SK-N-SH (cell line): ENCODE results near the gene FKBP11. TPM values are rescaled to one million over a fixed set of nuclear protein-coding genes. Genes with fewer than 3 reads are reported as not detected.

Source experiments
- CTCF ChIA-PET: fragments of 300-600, 350-600 bp; formaldehyde crosslinking; extraction: SDS; loops from one replicate; lab custom pipeline; 2021; lab: Yijun Ruan, JAX
- POLR2A ChIA-PET: fragments of 350-600 bp; sonication (Branson Sonifier 250); formaldehyde crosslinking; extraction: SDS; loops from one replicate; lab custom pipeline; 2020; ENCODE audit warnings: antibody characterized with exemption, inconsistent platforms; lab: Yijun Ruan, JAX
- DNase-seq: peaks from one replicate; pipeline ENCODE4 v3.0.0; 2012
- H2AFZ ChIP-seq: fragments of 200-600 bp; sonication (generic); 2 replicates; pipeline ENCODE4 v1.8.1; 2016; ENCODE audit warnings: antibody characterized with exemption, mild to moderate bottlenecking, low read depth
- H3F3A ChIP-seq: fragments of 200-600 bp; sonication (generic); replicated peaks from 2 replicates; pipeline ENCODE3; 2016; ENCODE audit warnings: antibody characterized with exemption, mild to moderate bottlenecking; ENCODE audit not compliant: insufficient read depth
- H3K27ac ChIP-seq, 2 experiments: fragments of 200-500 bp in 1 of 2; fragments of 200-600 bp in 1 of 2; sonication (Bioruptor generic) in 1 of 2; sonication (generic), shearing (Covaris generic) in 1 of 2; 2 replicates each; pipeline versions ENCODE4 v1.5.1 to v1.6.1; 2014 to 2016; ENCODE audit warnings: low read depth in 2 of 2, inconsistent platforms in 1 of 2, low read length in 1 of 2, mild to moderate bottlenecking in 1 of 2, mixed read lengths in 1 of 2
- H3K27me3 ChIP-seq: fragments of 200-600 bp; sonication (generic), shearing (Covaris generic); 2 replicates; pipeline ENCODE4 v1.6.1; 2016; ENCODE audit warnings: mixed run types; ENCODE audit not compliant: insufficient read depth
- H3K36me3 ChIP-seq, 2 experiments: fragments of 200-500 bp in 1 of 2; fragments of 200-600 bp in 1 of 2; sonication (Bioruptor generic) in 1 of 2; sonication (generic) in 1 of 2; replicated peaks in 1 of 2; 2 replicates each; pipeline versions ENCODE3 to v1.5.1; 2014 to 2016; ENCODE audit warnings: low read length in 1 of 2, mild to moderate bottlenecking in 1 of 2; ENCODE audit not compliant: insufficient read depth in 2 of 2, control insufficient read depth in 1 of 2
- H3K4me1 ChIP-seq, 2 experiments: fragments of 200-500 bp in 1 of 2; fragments of 200-600 bp in 1 of 2; sonication (Bioruptor generic) in 1 of 2; sonication (generic), shearing (Covaris generic) in 1 of 2; 2 replicates each; pipeline versions ENCODE4 v1.5.1 to v1.6.1; 2014 to 2016; ENCODE audit warnings: low read depth in 1 of 2, low read length in 1 of 2, mixed run types in 1 of 2; ENCODE audit not compliant: insufficient read depth in 2 of 2, control insufficient read depth in 1 of 2
- H3K4me2 ChIP-seq: fragments of 200-600 bp; sonication (generic), shearing (Covaris generic); 2 replicates; pipeline ENCODE4 v1.6.1; 2017; ENCODE audit warnings: mixed run types
- H3K4me3 ChIP-seq, 2 experiments: fragments of 200-500 bp in 1 of 2; fragments of 200-600 bp in 1 of 2; sonication (Bioruptor generic) in 1 of 2; sonication (generic), shearing (Covaris generic) in 1 of 2; 2 replicates each; pipeline versions ENCODE4 v1.5.1 to v1.8.1; 2014 to 2016; ENCODE audit warnings: low read depth in 2 of 2, inconsistent platforms in 1 of 2, low read length in 1 of 2, mild to moderate bottlenecking in 1 of 2, mixed read lengths in 1 of 2, moderate library complexity in 1 of 2
- H3K79me2 ChIP-seq: fragments of 200-600 bp; sonication (generic); 2 replicates; pipeline ENCODE4 v1.8.1; 2017; ENCODE audit warnings: mild to moderate bottlenecking; ENCODE audit not compliant: insufficient read depth
- H3K9ac ChIP-seq: fragments of 200-600 bp; sonication (generic); 2 replicates; pipeline ENCODE4 v1.6.1; 2017; ENCODE audit warnings: mixed run types
- H3K9me2 ChIP-seq: fragments of 200-600 bp; sonication (generic); 2 replicates; pipeline ENCODE4 v1.6.1; 2017; ENCODE audit warnings: mixed run types
- H3K9me3 ChIP-seq: fragments of 200-600 bp; sonication (generic); 2 replicates; pipeline ENCODE4 v1.6.1; 2017; ENCODE audit warnings: mixed run types, mild to moderate bottlenecking, moderate library complexity
- H4K20me1 ChIP-seq: fragments of 200-600 bp; sonication (generic); 2 replicates; pipeline ENCODE4 v1.6.1; 2017; ENCODE audit warnings: mild to moderate bottlenecking, mixed run types; ENCODE audit not compliant: insufficient read depth
- CHD2 ChIP-seq: fragments of 150-350 bp; IDR thresholded peaks from 2 replicates; pipeline ENCODE4 v1.6.1; 2018; ENCODE audit warnings: low read length; ENCODE audit not compliant: partially characterized antibody
- EZH2phosphoT487 ChIP-seq: fragments of 200-600 bp; sonication (generic); IDR thresholded peaks from 2 replicates; pipeline ENCODE4 v1.6.1; 2017; ENCODE audit warnings: low read depth, mixed run types, mild to moderate bottlenecking, antibody characterized with exemption, moderate library complexity, borderline replicate concordance
- FOSL2 ChIP-seq: IDR thresholded peaks from 2 replicates; pipeline ENCODE4 v1.4.0; 2012; ENCODE audit warnings: low read depth, mild to moderate bottlenecking, moderate library complexity, borderline replicate concordance
- GABPA ChIP-seq: IDR thresholded peaks from 2 replicates; pipeline ENCODE4 v1.4.0; 2012; ENCODE audit warnings: low read depth, mild to moderate bottlenecking
- GATA2 ChIP-seq: sonication (generic); formaldehyde crosslinking; IDR thresholded peaks from 2 replicates; pipeline ENCODE4 v1.5.0; 2020; ENCODE audit warnings: mild to moderate bottlenecking, missing genetic modification reagents
- MEF2A ChIP-seq: IDR thresholded peaks from 2 replicates; pipeline ENCODE4 v1.4.0; 2012; ENCODE audit warnings: low read depth, borderline replicate concordance
- MXI1 ChIP-seq: IDR thresholded peaks from 2 replicates; pipeline ENCODE4 v1.6.1; 2012; ENCODE audit warnings: mild to moderate bottlenecking, low read depth, low read length, improper control_type of control experiment
- NRF1 ChIP-seq: IDR thresholded peaks from 2 replicates; pipeline ENCODE4 v1.6.1; 2012; ENCODE audit warnings: low read depth, mild to moderate bottlenecking, low read length
- RAD21 ChIP-seq: IDR thresholded peaks from 2 replicates; pipeline ENCODE4 v1.6.1; 2012; ENCODE audit warnings: mild to moderate bottlenecking, low read length
- RCOR1 ChIP-seq: fragments of 150-350 bp; IDR thresholded peaks from 2 replicates; pipeline ENCODE4 v1.6.1; 2017; ENCODE audit warnings: antibody characterized with exemption, low read length
- SIN3A ChIP-seq: IDR thresholded peaks from 2 replicates; pipeline ENCODE4 v1.6.1; 2012; ENCODE audit warnings: low read depth, mild to moderate bottlenecking, low read length, moderate library complexity, borderline replicate concordance
- SMC3 ChIP-seq: IDR thresholded peaks from 2 replicates; pipeline ENCODE4 v1.6.1; 2012; ENCODE audit warnings: low read depth, low read length, improper control_type of control experiment
- WGBS: methylation state at CpG from one replicate; pipeline ENCODE4 v1.1.6; 2017; ENCODE audit warnings: low lambda C conversion rate; 5-methylcytosine and 5-hydroxymethylcytosine counted together
- polyA plus RNA-seq, 3 experiments: library from polyadenylated mRNA; depleted of rRNA; stranded (reverse); fragments of >200 nt; gene quantifications; 2 replicates each; pipeline ENCODE4 v1.2.3, GENCODE V29; 2012
- TF ChIP-seq, protein P1 (sequence below): IDR thresholded peaks from 2 replicates; pipeline ENCODE4 v1.4.0; 2012; ENCODE audit warnings: low read depth
- TF ChIP-seq, protein P2 (sequence below): fragments of 150-350 bp; IDR thresholded peaks from 2 replicates; pipeline ENCODE4 v1.6.1; 2017; ENCODE audit warnings: antibody characterized with exemption, low read length, low read depth, borderline replicate concordance
- TF ChIP-seq, protein P3 (sequence below): fragments of 200-600 bp; sonication (generic); IDR thresholded peaks from 2 replicates; pipeline ENCODE4 v1.6.1; 2017; ENCODE audit warnings: antibody characterized with exemption, mild to moderate bottlenecking, moderate library complexity
- TF ChIP-seq, protein P4 (sequence below): IDR thresholded peaks from 2 replicates; pipeline ENCODE4 v1.6.1; 2012; ENCODE audit warnings: mild to moderate bottlenecking, low read depth, low read length, moderate library complexity
- TF ChIP-seq, protein P5 (sequence below): IDR thresholded peaks from 2 replicates; pipeline ENCODE4 v1.4.0; 2012; ENCODE audit warnings: low read depth, borderline replicate concordance
- TF ChIP-seq, protein P6 (sequence below): IDR thresholded peaks from 2 replicates; pipeline ENCODE4; 2012

The FKBP11 gene
- polyA plus RNA-seq, 1 of the 3 experiments (the other 2 are of a cell fraction), result 28.5 TPM

DNA sequence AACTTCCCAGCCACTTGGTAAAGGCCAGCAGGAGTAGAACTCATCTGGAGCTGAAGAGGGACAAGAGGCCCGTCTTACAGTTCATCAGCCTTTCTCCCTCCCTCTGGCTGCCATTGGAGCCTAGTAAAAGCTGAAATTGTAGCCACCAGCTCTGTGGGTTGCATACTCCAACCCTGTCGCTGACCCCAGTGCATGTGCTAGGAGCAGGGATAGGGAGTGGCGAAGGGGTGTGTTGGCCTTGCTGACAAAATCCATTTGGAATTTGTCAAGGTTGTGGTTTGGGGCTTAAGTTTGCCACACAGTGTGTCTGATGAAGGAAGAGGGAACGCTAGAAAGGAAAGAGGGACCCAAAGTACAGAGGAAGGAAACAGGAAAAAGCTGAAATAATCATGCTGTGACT lies 36.0 kb upstream of the FKBP11 start:
- Histone ChIP-seq H2AFZ (no peak overlapping the region), H3K36me3 (no peaks in the 10 kb centered on the region), H4K20me1 (no peaks in the 10 kb centered on the region; the same call in 1 of the 2 replicates), H3K4me2 (no peak overlapping the region), H3K9me3 (no peaks in the 10 kb centered on the region), H3K79me2 (peaks cover 10% of the 10 kb centered on the region), H3F3A (peaks cover 7% of the 10 kb centered on the region), H3K4me1 (peaks cover 3 to 4% of the 10 kb centered on the region in 2 experiments; a peak in 2 of 4 replicates), H3K9me2 (no peaks in the 10 kb centered on the region), H3K4me3 (no peak overlapping the region), H3K27ac (no peak overlapping the region), H3K27me3 (peaks cover 15% of the 10 kb centered on the region; the same call in 1 of the 2 replicates), H3K9ac (no peak overlapping the region)
- WGBS, result 51% methylated on average over 3 of the region's 4 CpGs
- no peak for DNase-seq
- ChIA-PET CTCF (interaction anchor here (0.7 to 32.2 kb wide), 3 partner anchors 30 to 70 kb away, joined by 3 to 935 read pairs (median 3); partner anchors contain the start of genes DDN and WNT1), POLR2A (no interaction called here)
- TF ChIP-seq EZH2phosphoT487 (no peak), MXI1 (no peak), FOSL2 (no peak), SIN3A (no peak), MEF2A (no peak), GATA2 (CRISPR knock-in tag) (no peak), SMC3 (no peak), CHD2 (no peak), RCOR1 (no peak), RAD21 (no peak), GABPA (no peak), NRF1 (no peak)
- TF ChIP-seq, protein P1, sequence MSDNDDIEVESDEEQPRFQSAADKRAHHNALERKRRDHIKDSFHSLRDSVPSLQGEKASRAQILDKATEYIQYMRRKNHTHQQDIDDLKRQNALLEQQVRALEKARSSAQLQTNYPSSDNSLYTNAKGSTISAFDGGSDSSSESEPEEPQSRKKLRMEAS, result no peak
- TF ChIP-seq, protein P2, sequence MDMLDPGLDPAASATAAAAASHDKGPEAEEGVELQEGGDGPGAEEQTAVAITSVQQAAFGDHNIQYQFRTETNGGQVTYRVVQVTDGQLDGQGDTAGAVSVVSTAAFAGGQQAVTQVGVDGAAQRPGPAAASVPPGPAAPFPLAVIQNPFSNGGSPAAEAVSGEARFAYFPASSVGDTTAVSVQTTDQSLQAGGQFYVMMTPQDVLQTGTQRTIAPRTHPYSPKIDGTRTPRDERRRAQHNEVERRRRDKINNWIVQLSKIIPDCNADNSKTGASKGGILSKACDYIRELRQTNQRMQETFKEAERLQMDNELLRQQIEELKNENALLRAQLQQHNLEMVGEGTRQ, result no peak
- TF ChIP-seq, protein P3, sequence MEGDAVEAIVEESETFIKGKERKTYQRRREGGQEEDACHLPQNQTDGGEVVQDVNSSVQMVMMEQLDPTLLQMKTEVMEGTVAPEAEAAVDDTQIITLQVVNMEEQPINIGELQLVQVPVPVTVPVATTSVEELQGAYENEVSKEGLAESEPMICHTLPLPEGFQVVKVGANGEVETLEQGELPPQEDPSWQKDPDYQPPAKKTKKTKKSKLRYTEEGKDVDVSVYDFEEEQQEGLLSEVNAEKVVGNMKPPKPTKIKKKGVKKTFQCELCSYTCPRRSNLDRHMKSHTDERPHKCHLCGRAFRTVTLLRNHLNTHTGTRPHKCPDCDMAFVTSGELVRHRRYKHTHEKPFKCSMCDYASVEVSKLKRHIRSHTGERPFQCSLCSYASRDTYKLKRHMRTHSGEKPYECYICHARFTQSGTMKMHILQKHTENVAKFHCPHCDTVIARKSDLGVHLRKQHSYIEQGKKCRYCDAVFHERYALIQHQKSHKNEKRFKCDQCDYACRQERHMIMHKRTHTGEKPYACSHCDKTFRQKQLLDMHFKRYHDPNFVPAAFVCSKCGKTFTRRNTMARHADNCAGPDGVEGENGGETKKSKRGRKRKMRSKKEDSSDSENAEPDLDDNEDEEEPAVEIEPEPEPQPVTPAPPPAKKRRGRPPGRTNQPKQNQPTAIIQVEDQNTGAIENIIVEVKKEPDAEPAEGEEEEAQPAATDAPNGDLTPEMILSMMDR, result no peak
- TF ChIP-seq, protein P4, sequence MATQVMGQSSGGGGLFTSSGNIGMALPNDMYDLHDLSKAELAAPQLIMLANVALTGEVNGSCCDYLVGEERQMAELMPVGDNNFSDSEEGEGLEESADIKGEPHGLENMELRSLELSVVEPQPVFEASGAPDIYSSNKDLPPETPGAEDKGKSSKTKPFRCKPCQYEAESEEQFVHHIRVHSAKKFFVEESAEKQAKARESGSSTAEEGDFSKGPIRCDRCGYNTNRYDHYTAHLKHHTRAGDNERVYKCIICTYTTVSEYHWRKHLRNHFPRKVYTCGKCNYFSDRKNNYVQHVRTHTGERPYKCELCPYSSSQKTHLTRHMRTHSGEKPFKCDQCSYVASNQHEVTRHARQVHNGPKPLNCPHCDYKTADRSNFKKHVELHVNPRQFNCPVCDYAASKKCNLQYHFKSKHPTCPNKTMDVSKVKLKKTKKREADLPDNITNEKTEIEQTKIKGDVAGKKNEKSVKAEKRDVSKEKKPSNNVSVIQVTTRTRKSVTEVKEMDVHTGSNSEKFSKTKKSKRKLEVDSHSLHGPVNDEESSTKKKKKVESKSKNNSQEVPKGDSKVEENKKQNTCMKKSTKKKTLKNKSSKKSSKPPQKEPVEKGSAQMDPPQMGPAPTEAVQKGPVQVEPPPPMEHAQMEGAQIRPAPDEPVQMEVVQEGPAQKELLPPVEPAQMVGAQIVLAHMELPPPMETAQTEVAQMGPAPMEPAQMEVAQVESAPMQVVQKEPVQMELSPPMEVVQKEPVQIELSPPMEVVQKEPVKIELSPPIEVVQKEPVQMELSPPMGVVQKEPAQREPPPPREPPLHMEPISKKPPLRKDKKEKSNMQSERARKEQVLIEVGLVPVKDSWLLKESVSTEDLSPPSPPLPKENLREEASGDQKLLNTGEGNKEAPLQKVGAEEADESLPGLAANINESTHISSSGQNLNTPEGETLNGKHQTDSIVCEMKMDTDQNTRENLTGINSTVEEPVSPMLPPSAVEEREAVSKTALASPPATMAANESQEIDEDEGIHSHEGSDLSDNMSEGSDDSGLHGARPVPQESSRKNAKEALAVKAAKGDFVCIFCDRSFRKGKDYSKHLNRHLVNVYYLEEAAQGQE, result no peak
- TF ChIP-seq, protein P5, sequence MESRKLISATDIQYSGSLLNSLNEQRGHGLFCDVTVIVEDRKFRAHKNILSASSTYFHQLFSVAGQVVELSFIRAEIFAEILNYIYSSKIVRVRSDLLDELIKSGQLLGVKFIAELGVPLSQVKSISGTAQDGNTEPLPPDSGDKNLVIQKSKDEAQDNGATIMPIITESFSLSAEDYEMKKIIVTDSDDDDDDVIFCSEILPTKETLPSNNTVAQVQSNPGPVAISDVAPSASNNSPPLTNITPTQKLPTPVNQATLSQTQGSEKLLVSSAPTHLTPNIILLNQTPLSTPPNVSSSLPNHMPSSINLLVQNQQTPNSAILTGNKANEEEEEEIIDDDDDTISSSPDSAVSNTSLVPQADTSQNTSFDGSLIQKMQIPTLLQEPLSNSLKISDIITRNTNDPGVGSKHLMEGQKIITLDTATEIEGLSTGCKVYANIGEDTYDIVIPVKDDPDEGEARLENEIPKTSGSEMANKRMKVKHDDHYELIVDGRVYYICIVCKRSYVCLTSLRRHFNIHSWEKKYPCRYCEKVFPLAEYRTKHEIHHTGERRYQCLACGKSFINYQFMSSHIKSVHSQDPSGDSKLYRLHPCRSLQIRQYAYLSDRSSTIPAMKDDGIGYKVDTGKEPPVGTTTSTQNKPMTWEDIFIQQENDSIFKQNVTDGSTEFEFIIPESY, result no peak
- TF ChIP-seq, protein P6, sequence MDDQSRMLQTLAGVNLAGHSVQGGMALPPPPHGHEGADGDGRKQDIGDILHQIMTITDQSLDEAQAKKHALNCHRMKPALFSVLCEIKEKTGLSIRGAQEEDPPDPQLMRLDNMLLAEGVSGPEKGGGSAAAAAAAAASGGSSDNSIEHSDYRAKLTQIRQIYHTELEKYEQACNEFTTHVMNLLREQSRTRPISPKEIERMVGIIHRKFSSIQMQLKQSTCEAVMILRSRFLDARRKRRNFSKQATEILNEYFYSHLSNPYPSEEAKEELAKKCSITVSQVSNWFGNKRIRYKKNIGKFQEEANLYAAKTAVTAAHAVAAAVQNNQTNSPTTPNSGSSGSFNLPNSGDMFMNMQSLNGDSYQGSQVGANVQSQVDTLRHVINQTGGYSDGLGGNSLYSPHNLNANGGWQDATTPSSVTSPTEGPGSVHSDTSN, result no peak
